Stomach (tissue), 4 donors: ENCODE measurements around the gene SLC13A2.
"Not testable (repeated sequence)": the region's sequence is repeated elsewhere in the genome, so short reads cannot be mapped to it uniquely, and the experiment has no call there.

Source experiments
- CTCF ChIP-seq, 7 experiments: fragments of 450-650 bp in 4 of 7; fragments of 200-600 bp in 3 of 7; sonication (generic) in 3 of 7; IDR thresholded peaks; one replicate each; pipeline ENCODE4 v1.5.1; 2016 to 2019; ENCODE audit warnings: antibody characterized with exemption in 7 of 7, control low read depth in 2 of 7, mild to moderate bottlenecking in 1 of 7
- POLR2A ChIP-seq, 4 donors: fragments of 450-650 bp; IDR thresholded peaks; one replicate each; pipeline ENCODE4 v1.6.1; 2016; ENCODE audit warnings: antibody characterized with exemption in 4 of 4, control low read depth in 2 of 4, mild to moderate bottlenecking in 1 of 4, moderate library complexity in 1 of 4

- TF ChIP-seq POLR2A, CTCF (IDR thresholded peaks at IDR 0.05): not testable (repeated sequence)
These were observed 14.6 kb upstream of the SLC13A2 start for GRCh38 chr17:28458881-28459280.
